ENCODE data around the gene CHCHD6. TPM values are rescaled to one million over a fixed set of nuclear protein-coding genes. Genes with fewer than 3 reads are reported as not detected.

Gene CHCHD6
- total and polyA plus RNA-seq, 2 donors (not counting 3 experiments of a cell fraction or from before 2014, with no cell fraction given): 8.4 to 10.1 TPM

DNA sequence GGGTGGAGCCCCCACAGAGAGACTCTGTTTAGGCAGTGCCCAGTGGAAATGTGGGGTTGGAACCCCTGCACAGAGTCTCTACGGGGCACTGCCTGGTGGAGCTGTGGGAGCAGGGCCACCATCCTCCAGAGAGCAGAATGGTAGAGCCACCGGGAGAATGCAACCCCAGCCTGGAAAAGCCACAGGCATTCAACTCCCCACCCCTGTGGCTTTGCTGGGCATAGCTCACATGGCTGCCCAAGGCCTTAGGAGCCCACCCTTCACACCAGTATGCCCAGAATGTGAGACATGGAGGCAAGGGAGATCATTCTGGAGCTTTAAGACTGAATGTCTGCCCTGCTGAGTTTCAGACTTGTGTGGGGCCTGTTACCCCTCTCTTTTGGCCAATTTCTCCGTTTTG is 19.0 kb upstream of the CHCHD6 start:
- intact Hi-C loops (cut with micrococcal nuclease) (no loop called here), dilution Hi-C loops (cut with MboI; ENCODE audit: extremely low pct_ligation_motif_present, low sequenced_read_pairs) (no loop called here)
- Histone ChIP-seq H3K4me2 (ENCODE audit: insufficient read depth, low read length) (no peak overlapping the region), H3K27ac (ENCODE audit: insufficient read depth, low read depth, low read length) (no peak overlapping the region), H4K20me1 (replicated peaks; ENCODE audit: control insufficient read depth, extremely low read depth, insufficient read depth, low read length) (no peaks in the 10 kb centered on the region), H3K4me1 (ENCODE audit: control insufficient read depth, extremely low read depth, insufficient read depth, low read length) (no peaks in the 10 kb centered on the region), H3K36me3 (ENCODE audit: control insufficient read depth in 2 of 2, extremely low read depth in 1 of 2, insufficient read depth in 2 of 2, low read length in 2 of 2) (no peaks in the 10 kb centered on the region), H3K4me3 (replicated peaks in 1 of 3; ENCODE audit: insufficient read depth in 1 of 3, low read depth in 1 of 3, low read length in 3 of 3) (no peak overlapping the region), H3K9me1 (replicated peaks; ENCODE audit: control insufficient read depth, extremely low read depth, insufficient read depth, low read length) (no peaks in the 10 kb centered on the region), H3K79me2 (ENCODE audit: control insufficient read depth, insufficient read depth, low read length) (no peaks in the 10 kb centered on the region), H3K9me3 (replicated peaks; ENCODE audit: control insufficient read depth, insufficient read depth, low read length) (no peaks in the 10 kb centered on the region), H3K9ac (replicated peaks; ENCODE audit: extremely low read depth, insufficient read depth, low read length) (no peak overlapping the region), H3K27me3 (ENCODE audit: control insufficient read depth in 2 of 2, insufficient read depth in 2 of 2, low read length in 2 of 2) (peaks cover 3 to 7% of the 10 kb centered on the region in 2 experiments), H2AFZ (ENCODE audit: low read depth, low read length) (no peak overlapping the region)
- ChIA-PET POLR2A (no interaction called here), CTCF (no interaction called here)
- FAIRE-seq (no peak), DNase-seq (ENCODE audit: low read depth, low spot score) (no peak)
- no TSS peak for BruUV-seq (replicated peaks)
- TF ChIP-seq JUN (IDR thresholded peaks at IDR 0.05; ENCODE audit: borderline replicate concordance, insufficient read depth, insufficient read length, low read depth): no peak
- no peak for TF ChIP-seq POLR2A (IDR thresholded peaks at IDR 0.05; ENCODE audit: low read depth, low read length)
- TF ChIP-seq MYC (IDR thresholded peaks at IDR 0.05; ENCODE audit: low read depth, low read length): no peak
- no peak for TF ChIP-seq EZH2 (IDR thresholded peaks at IDR 0.05; ENCODE audit: borderline replicate concordance, low read depth, low read length, severe bottlenecking)
- TF ChIP-seq FOS (IDR thresholded peaks at IDR 0.05; ENCODE audit: borderline replicate concordance, insufficient read depth, low read length): no peak
- TF ChIP-seq GATA2 (IDR thresholded peaks at IDR 0.05; ENCODE audit: insufficient read depth, insufficient read length, low read depth, low read length): no peak
- TF ChIP-seq, protein P1, sequence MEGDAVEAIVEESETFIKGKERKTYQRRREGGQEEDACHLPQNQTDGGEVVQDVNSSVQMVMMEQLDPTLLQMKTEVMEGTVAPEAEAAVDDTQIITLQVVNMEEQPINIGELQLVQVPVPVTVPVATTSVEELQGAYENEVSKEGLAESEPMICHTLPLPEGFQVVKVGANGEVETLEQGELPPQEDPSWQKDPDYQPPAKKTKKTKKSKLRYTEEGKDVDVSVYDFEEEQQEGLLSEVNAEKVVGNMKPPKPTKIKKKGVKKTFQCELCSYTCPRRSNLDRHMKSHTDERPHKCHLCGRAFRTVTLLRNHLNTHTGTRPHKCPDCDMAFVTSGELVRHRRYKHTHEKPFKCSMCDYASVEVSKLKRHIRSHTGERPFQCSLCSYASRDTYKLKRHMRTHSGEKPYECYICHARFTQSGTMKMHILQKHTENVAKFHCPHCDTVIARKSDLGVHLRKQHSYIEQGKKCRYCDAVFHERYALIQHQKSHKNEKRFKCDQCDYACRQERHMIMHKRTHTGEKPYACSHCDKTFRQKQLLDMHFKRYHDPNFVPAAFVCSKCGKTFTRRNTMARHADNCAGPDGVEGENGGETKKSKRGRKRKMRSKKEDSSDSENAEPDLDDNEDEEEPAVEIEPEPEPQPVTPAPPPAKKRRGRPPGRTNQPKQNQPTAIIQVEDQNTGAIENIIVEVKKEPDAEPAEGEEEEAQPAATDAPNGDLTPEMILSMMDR (IDR thresholded peaks at IDR 0.05; ENCODE audit: extremely low read depth in 1 of 2, insufficient read depth in 1 of 2, low read depth in 1 of 2, low read length in 2 of 2): no peak

DNA sequence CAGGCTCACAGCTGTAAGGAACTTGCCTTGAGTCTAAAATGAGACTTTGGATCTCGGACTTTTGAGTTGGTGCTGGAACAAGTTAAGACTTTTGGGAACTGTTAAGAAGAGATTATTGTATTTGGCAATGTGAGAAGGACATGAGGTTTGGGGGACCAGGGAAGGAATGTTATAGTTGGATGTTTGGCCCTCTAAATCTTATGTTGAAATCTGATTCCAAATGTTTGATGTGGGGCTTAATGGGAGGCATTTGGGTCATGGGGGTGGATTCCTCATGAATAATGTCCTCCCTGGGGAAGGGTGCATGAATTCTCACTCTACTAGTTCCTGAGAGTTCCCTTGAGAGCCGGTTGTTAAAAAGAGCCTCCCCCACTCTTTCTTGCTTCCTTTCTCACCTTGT is 18.5 kb upstream of the CHCHD6 start:
- Histone ChIP-seq H3K27me3 (ENCODE audit: control insufficient read depth in 2 of 2, insufficient read depth in 2 of 2, low read length in 2 of 2) (peaks cover 3% of the 10 kb centered on the region in 2 experiments), H3K4me1 (ENCODE audit: control insufficient read depth, extremely low read depth, insufficient read depth, low read length) (no peaks in the 10 kb centered on the region), H3K4me3 (replicated peaks in 1 of 3; ENCODE audit: insufficient read depth in 1 of 3, low read depth in 1 of 3, low read length in 3 of 3) (no peak overlapping the region), H3K27ac (ENCODE audit: insufficient read depth, low read depth, low read length) (no peak overlapping the region), H2AFZ (ENCODE audit: low read depth, low read length) (no peak overlapping the region), H3K9me3 (replicated peaks; ENCODE audit: control insufficient read depth, insufficient read depth, low read length) (no peaks in the 10 kb centered on the region), H3K9ac (replicated peaks; ENCODE audit: extremely low read depth, insufficient read depth, low read length) (no peak overlapping the region), H3K79me2 (ENCODE audit: control insufficient read depth, insufficient read depth, low read length) (no peaks in the 10 kb centered on the region), H4K20me1 (replicated peaks; ENCODE audit: control insufficient read depth, extremely low read depth, insufficient read depth, low read length) (no peaks in the 10 kb centered on the region), H3K9me1 (replicated peaks; ENCODE audit: control insufficient read depth, extremely low read depth, insufficient read depth, low read length) (no peaks in the 10 kb centered on the region), H3K36me3 (ENCODE audit: control insufficient read depth in 2 of 2, extremely low read depth in 1 of 2, insufficient read depth in 2 of 2, low read length in 2 of 2) (no peaks in the 10 kb centered on the region), H3K4me2 (ENCODE audit: insufficient read depth, low read length) (no peak overlapping the region)
- FAIRE-seq (no peak), DNase-seq (ENCODE audit: low read depth, low spot score) (no peak)
- no peak for TF ChIP-seq EZH2 (IDR thresholded peaks at IDR 0.05; ENCODE audit: borderline replicate concordance, low read depth, low read length, severe bottlenecking)
- TF ChIP-seq JUN (IDR thresholded peaks at IDR 0.05; ENCODE audit: borderline replicate concordance, insufficient read depth, insufficient read length, low read depth): no peak
- TF ChIP-seq MYC (IDR thresholded peaks at IDR 0.05; ENCODE audit: low read depth, low read length): no peak
- no peak for TF ChIP-seq POLR2A (IDR thresholded peaks at IDR 0.05; ENCODE audit: low read depth, low read length)
- TF ChIP-seq, protein P2, sequence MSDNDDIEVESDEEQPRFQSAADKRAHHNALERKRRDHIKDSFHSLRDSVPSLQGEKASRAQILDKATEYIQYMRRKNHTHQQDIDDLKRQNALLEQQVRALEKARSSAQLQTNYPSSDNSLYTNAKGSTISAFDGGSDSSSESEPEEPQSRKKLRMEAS (IDR thresholded peaks at IDR 0.05; ENCODE audit: insufficient read depth, insufficient read length): no peak
- TF ChIP-seq, protein P1 (IDR thresholded peaks at IDR 0.05; ENCODE audit: extremely low read depth in 1 of 2, insufficient read depth in 1 of 2, low read depth in 1 of 2, low read length in 2 of 2): no peak
- no peak for TF ChIP-seq POLR2AphosphoS5 (IDR thresholded peaks at IDR 0.05; ENCODE audit: insufficient read depth, low read depth, low read length)
- TF ChIP-seq GATA2 (IDR thresholded peaks at IDR 0.05; ENCODE audit: insufficient read depth, insufficient read length, low read depth, low read length): no peak
- no peak for TF ChIP-seq FOS (IDR thresholded peaks at IDR 0.05; ENCODE audit: borderline replicate concordance, insufficient read depth, low read length)
- dilution Hi-C loops (cut with MboI; ENCODE audit: extremely low pct_ligation_motif_present, low sequenced_read_pairs) (no loop called here), intact Hi-C loops (cut with micrococcal nuclease) (no loop called here)
- POLR2A ChIA-PET: no interaction called here
- CTCF ChIA-PET: no interaction called here
- no TSS peak for BruUV-seq (replicated peaks)

Data from endothelial cell of umbilical vein (primary cell).